Fibroblast of lung (primary cell): ENCODE measurements around the gene STK10. TPM values are rescaled to one million over a fixed set of nuclear protein-coding genes. Genes with fewer than 3 reads are reported as not detected.
A peak's percentile ranks its signal among the peaks of the same experiment; 100 is the strongest.

Experiments
- DNase-seq, 2 donors: peaks; one replicate each; pipeline versions ENCODE4 v3.0.0 to v3.0.0-alpha.2; 2010; ENCODE audit warnings: low read depth in 2 of 2
- H2AFZ ChIP-seq: 2 replicates; pipeline ENCODE4 v1.5.1; 2012; ENCODE audit warnings: low read length, control low read depth, inconsistent platforms
- H3K27ac ChIP-seq: 2 replicates; pipeline ENCODE4 v1.5.1; 2011; ENCODE audit warnings: low read length, control low read depth; ENCODE audit not compliant: insufficient read depth
- H3K27me3 ChIP-seq: 2 replicates; pipeline ENCODE4 v1.5.1; 2011; ENCODE audit warnings: mild to moderate bottlenecking, low read length; ENCODE audit not compliant: control insufficient read depth, insufficient read depth
- H3K36me3 ChIP-seq: 2 replicates; pipeline ENCODE4 v1.5.1; 2011; ENCODE audit warnings: low read length; ENCODE audit not compliant: control insufficient read depth, insufficient read depth
- H3K4me1 ChIP-seq: 2 replicates; pipeline ENCODE4 v1.5.1; 2011; ENCODE audit warnings: low read length; ENCODE audit not compliant: control insufficient read depth, insufficient read depth; ENCODE audit errors: extremely low read depth
- H3K4me2 ChIP-seq: 2 replicates; pipeline ENCODE4 v1.5.1; 2011; ENCODE audit warnings: low read length, control low read depth; ENCODE audit not compliant: insufficient read depth; ENCODE audit errors: extremely low read depth
- H3K4me3 ChIP-seq, 4 experiments: fragments of 200-600 bp in 1 of 4; sonication (generic) in 1 of 4; replicated peaks in 1 of 4; 2 replicates each; pipeline ENCODE4 v1.5.1; 2011 to 2016; ENCODE audit warnings: low read length in 4 of 4, low read depth in 3 of 4, mild to moderate bottlenecking in 3 of 4, control low read depth in 2 of 4, inconsistent platforms in 1 of 4, mixed read lengths in 1 of 4; ENCODE audit not compliant: insufficient read depth in 1 of 4; ENCODE audit errors: control extremely low read depth in 1 of 4
- H3K79me2 ChIP-seq: 2 replicates; pipeline ENCODE4 v1.5.1; 2012; ENCODE audit warnings: mild to moderate bottlenecking, low read length, inconsistent platforms; ENCODE audit not compliant: control insufficient read depth, insufficient read depth
- H3K9ac ChIP-seq: 2 replicates; pipeline ENCODE4 v1.5.1; 2011; ENCODE audit warnings: mild to moderate bottlenecking, low read length, control low read depth; ENCODE audit not compliant: insufficient read depth
- H3K9me3 ChIP-seq: 2 replicates; pipeline ENCODE4 v1.5.1; 2012; ENCODE audit warnings: low read depth, low read length; ENCODE audit not compliant: control insufficient read depth, insufficient read depth
- H4K20me1 ChIP-seq: 2 replicates; pipeline ENCODE4 v1.5.1; 2011; ENCODE audit warnings: low read length; ENCODE audit not compliant: control insufficient read depth, insufficient read depth; ENCODE audit errors: extremely low read depth
- CTCF ChIP-seq, 2 donors: IDR thresholded peaks in 1 of 2; conservative IDR thresholded peaks in 1 of 2; 1 replicate in 1 of 2; 2 replicates in 1 of 2; pipeline ENCODE4 v1.5.1; 2011 to 2012; ENCODE audit warnings: low read length in 2 of 2, control low read depth in 1 of 2, inconsistent platforms in 1 of 2, low read depth in 1 of 2, mild to moderate bottlenecking in 1 of 2
- EZH2 ChIP-seq: IDR thresholded peaks from 2 replicates; pipeline ENCODE4 v1.5.1; 2012; ENCODE audit warnings: low read length, control low read depth, mild to moderate bottlenecking; ENCODE audit errors: missing control alignments
- polyA plus RNA-seq, 2 donors: library from polyadenylated mRNA; depleted of rRNA in 1 of 2; stranded (reverse) in 1 of 2; unstranded in 1 of 2; fragments of >200 nt; gene quantifications; 2 replicates each; pipeline ENCODE4 v1.2.1, GENCODE V29; 2011 to 2012; ENCODE audit warnings: missing spikeins in 1 of 2
- total RNA-seq: library from RNA; depleted of rRNA; stranded (reverse); fragments of >200 nt; gene quantifications from 2 replicates; pipeline ENCODE4 v1.2.1, GENCODE V29; 2014

The STK10 gene
- total and polyA plus RNA-seq, 2 donors (not counting 1 experiment from before 2014, with no cell fraction given): 8.9 to 16.0 TPM

- Histone ChIP-seq H3K4me2 (no peak overlapping the region), H3K4me3 (no peak overlapping the region), H3K27me3 (no peaks in the 10 kb centered on the region), H3K79me2 (no peaks in the 10 kb centered on the region), H4K20me1 (no peaks in the 10 kb centered on the region), H3K4me1 (no peaks in the 10 kb centered on the region), H2AFZ (no peak overlapping the region), H3K36me3 (peaks cover 8% of the 10 kb centered on the region), H3K9me3 (no peaks in the 10 kb centered on the region), H3K27ac (no peak overlapping the region), H3K9ac (no peak overlapping the region)
- TF ChIP-seq EZH2 (no peak), CTCF (conservative IDR thresholded peaks at IDR 0.05 in 1 of 2, IDR thresholded peaks at IDR 0.05 in 1 of 2; ENCODE audit: low read depth in 1 of 2, low read length in 2 of 2) (no peak)
- peak in 1 of 2 donors; percentile 17 for DNase-seq
These were observed 122.5 kb downstream of the STK10 start for GRCh38 chr5:172065431-172066065.

- peaks cover 8% of the 10 kb centered on the region for H3K36me3 ChIP-seq
- H3K9ac ChIP-seq: no peak overlapping the region
- H3K27me3 ChIP-seq: no peaks in the 10 kb centered on the region
- no peak for DNase-seq
- H3K4me1 ChIP-seq: no peaks in the 10 kb centered on the region
- H2AFZ ChIP-seq: no peak overlapping the region
- no peak overlapping the region for H3K27ac ChIP-seq
- TF ChIP-seq EZH2 (no peak), CTCF (conservative IDR thresholded peaks at IDR 0.05 in 1 of 2, IDR thresholded peaks at IDR 0.05 in 1 of 2; ENCODE audit: low read depth in 1 of 2, low read length in 2 of 2) (no peak)
- H3K9me3 ChIP-seq: no peaks in the 10 kb centered on the region
- no peaks in the 10 kb centered on the region for H4K20me1 ChIP-seq
- H3K79me2 ChIP-seq: no peaks in the 10 kb centered on the region
- H3K4me2 ChIP-seq: no peak overlapping the region
- no peak overlapping the region for H3K4me3 ChIP-seq
These were observed 123.3 kb downstream of the STK10 start for GRCh38 chr5:172064766-172065165.

GRCh38 chr5:172064358-172064757 is 123.7 kb downstream of the STK10 start:
- H4K20me1 ChIP-seq: no peaks in the 10 kb centered on the region
- no peaks in the 10 kb centered on the region for H3K9me3 ChIP-seq
- no peak overlapping the region for H3K27ac ChIP-seq
- H3K27me3 ChIP-seq: no peaks in the 10 kb centered on the region
- H3K36me3 ChIP-seq: peaks cover 10% of the 10 kb centered on the region
- no peaks in the 10 kb centered on the region for H3K4me1 ChIP-seq
- TF ChIP-seq CTCF (conservative IDR thresholded peaks at IDR 0.05 in 1 of 2, IDR thresholded peaks at IDR 0.05 in 1 of 2; ENCODE audit: low read depth in 1 of 2, low read length in 2 of 2) (no peak), EZH2 (no peak)
- no peak overlapping the region for H3K4me2 ChIP-seq
- no peak overlapping the region for H3K9ac ChIP-seq
- no peak overlapping the region for H2AFZ ChIP-seq
- no peak for DNase-seq
- no peaks in the 10 kb centered on the region for H3K79me2 ChIP-seq
- H3K4me3 ChIP-seq: no peak overlapping the region
